Suprapubic skin (tissue), 4 donors: ENCODE data around the gene C1QC. TPM values are rescaled to one million over a fixed set of nuclear protein-coding genes. Genes with fewer than 3 reads are reported as not detected.

Experiments
- DNase-seq, 2 donors: peaks; one replicate each; pipeline ENCODE4 v3.0.0-alpha.2; 2019; ENCODE audit warnings: low spot score in 2 of 2
- H3K27ac ChIP-seq: fragments of 200-600 bp; sonication (generic); one replicate; pipeline ENCODE4 v1.5.1; 2019
- H3K27me3 ChIP-seq: fragments of 200-600 bp; sonication (generic); one replicate; pipeline ENCODE4 v1.5.1; 2019
- H3K36me3 ChIP-seq: fragments of 200-600 bp; sonication (generic); one replicate; pipeline ENCODE4 v1.5.1; 2019
- H3K4me1 ChIP-seq: fragments of 200-600 bp; sonication (generic); one replicate; pipeline ENCODE4 v1.5.1; 2019
- H3K4me3 ChIP-seq: fragments of 200-600 bp; sonication (generic); one replicate; pipeline ENCODE4 v1.5.1; 2019; ENCODE audit warnings: mild to moderate bottlenecking
- H3K9me3 ChIP-seq: fragments of 200-600 bp; sonication (generic); one replicate; pipeline ENCODE4 v1.5.1; 2019
- CTCF ChIP-seq, 2 donors: fragments of 200-600 bp in 1 of 2; fragments of 450-650 bp in 1 of 2; sonication (generic) in 1 of 2; IDR thresholded peaks; one replicate each; pipeline ENCODE4 v1.5.1; 2016 to 2019; ENCODE audit warnings: antibody characterized with exemption in 2 of 2, mild to moderate bottlenecking in 1 of 2, moderate library complexity in 1 of 2
- EP300 ChIP-seq: sonication (generic); formaldehyde crosslinking; IDR thresholded peaks from one replicate; pipeline ENCODE4 v1.6.1; 2017; ENCODE audit warnings: antibody characterized with exemption
- POLR2A ChIP-seq, 2 donors: fragments of 450-650 bp; IDR thresholded peaks; one replicate each; pipeline ENCODE4 v1.6.1; 2017; ENCODE audit warnings: antibody characterized with exemption in 2 of 2, mild to moderate bottlenecking in 2 of 2, moderate library complexity in 2 of 2
- POLR2AphosphoS5 ChIP-seq, 3 donors: sonication (generic); formaldehyde crosslinking; IDR thresholded peaks; one replicate each; pipeline ENCODE4 v1.6.1; 2017; ENCODE audit warnings: antibody characterized with exemption in 3 of 3
- WGBS: methylation state at CpG from one replicate; pipeline ENCODE4 v1.1.5; 2018; 5-methylcytosine and 5-hydroxymethylcytosine counted together
- total RNA-seq, 4 donors: library from RNA; depleted of rRNA; stranded (reverse); fragments of >200 nt; gene quantifications; one replicate each; pipeline ENCODE4 v1.1.0, GENCODE V29; 2016

Gene C1QC
- total RNA-seq, 4 donors from 2014 or later, result 6.5 to 31.9 (median 20.4) TPM

GRCh38 chr1:22645931-22646330 is 2.5 kb downstream of the C1QC start:
- WGBS, result 66% methylated on average over 7 of the region's 7 CpGs
- Histone ChIP-seq H3K27ac (no peak overlapping the region), H3K4me1 (peaks cover 5% of the 10 kb centered on the region), H3K4me3 (no peak overlapping the region), H3K9me3 (no peaks in the 10 kb centered on the region), H3K36me3 (no peaks in the 10 kb centered on the region), H3K27me3 (peaks cover 20% of the 10 kb centered on the region)
- no peak for DNase-seq
- TF ChIP-seq POLR2AphosphoS5 (IDR thresholded peaks at IDR 0.05), result no peak
- no peak for TF ChIP-seq POLR2A (IDR thresholded peaks at IDR 0.05)
- no peak for TF ChIP-seq CTCF (IDR thresholded peaks at IDR 0.05)
- no peak for TF ChIP-seq EP300

GRCh38 chr1:22646384-22646783 is 3.0 kb downstream of the C1QC start:
- DNase-seq, result no peak
- Histone ChIP-seq H3K27me3 (peaks cover 17% of the 10 kb centered on the region), H3K4me3 (no peak overlapping the region), H3K36me3 (no peaks in the 10 kb centered on the region), H3K27ac (no peak overlapping the region), H3K4me1 (peaks cover 5% of the 10 kb centered on the region), H3K9me3 (no peaks in the 10 kb centered on the region)
- no peak for TF ChIP-seq POLR2A (IDR thresholded peaks at IDR 0.05)
- TF ChIP-seq EP300, result no peak
- no peak for TF ChIP-seq POLR2AphosphoS5 (IDR thresholded peaks at IDR 0.05)
- no peak for TF ChIP-seq CTCF (IDR thresholded peaks at IDR 0.05)
- WGBS, result 0% methylated on average over 1 of the region's 1 CpG

DNA sequence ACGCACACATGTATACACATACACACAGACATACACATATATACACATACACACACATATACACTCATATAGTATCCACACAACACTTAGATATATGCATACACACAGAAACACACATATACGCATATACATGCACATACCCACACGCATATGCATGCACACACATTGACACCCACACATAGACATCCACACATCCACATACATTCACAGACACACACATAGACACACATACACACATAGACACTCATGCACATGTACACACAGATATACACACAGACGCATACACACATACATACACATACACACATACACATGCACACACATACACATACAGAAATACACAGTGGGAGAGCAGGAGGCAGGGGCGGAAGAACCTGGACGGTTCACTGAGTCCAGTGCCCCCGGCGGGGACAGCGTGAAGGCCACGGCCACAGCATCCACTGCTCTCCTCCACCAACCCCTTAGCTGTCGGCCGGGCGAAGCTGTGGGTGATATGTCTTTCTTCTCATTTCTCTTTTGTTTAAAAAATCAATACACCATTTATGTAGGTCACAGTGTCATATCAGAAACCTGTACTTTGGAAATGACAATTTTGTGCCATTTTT is 6.8 kb downstream of the C1QC start:
- no peak for DNase-seq
- Histone ChIP-seq H3K36me3 (no peaks in the 10 kb centered on the region), H3K4me1 (no peaks in the 10 kb centered on the region), H3K9me3 (no peaks in the 10 kb centered on the region), H3K4me3 (no peak overlapping the region), H3K27ac (no peak overlapping the region), H3K27me3 (peaks cover 20% of the 10 kb centered on the region)
- WGBS, result 91% methylated on average over 13 of the region's 13 CpGs
- TF ChIP-seq POLR2A (IDR thresholded peaks at IDR 0.05) (no peak), EP300 (no peak), CTCF (IDR thresholded peaks at IDR 0.05) (no peak), POLR2AphosphoS5 (IDR thresholded peaks at IDR 0.05) (no peak)

- no peak overlapping the region for H3K27ac ChIP-seq
- H3K9me3 ChIP-seq, result no peaks in the 10 kb centered on the region
- H3K27me3 ChIP-seq, result peaks cover 33% of the 10 kb centered on the region
- no peak overlapping the region for H3K4me3 ChIP-seq
- no peaks in the 10 kb centered on the region for H3K4me1 ChIP-seq
- no peaks in the 10 kb centered on the region for H3K36me3 ChIP-seq
- TF ChIP-seq CTCF (IDR thresholded peaks at IDR 0.05), result no peak
- TF ChIP-seq POLR2A (IDR thresholded peaks at IDR 0.05), result no peak
- no peak for TF ChIP-seq EP300
- no peak for TF ChIP-seq POLR2AphosphoS5 (IDR thresholded peaks at IDR 0.05)
- DNase-seq, result no peak
- 76% methylated on average over 14 of the region's 15 CpGs for WGBS
Observed at GRCh38 chr1:22651941-22652856, 8.8 kb downstream of the C1QC start.

GRCh38 chr1:22652881-22653316 is 9.5 kb downstream of the C1QC start, which contains the start of gene C1QB:
C1QB (plus strand) TSS chr1:22653236; CDS start chr1:22659463, 6,227 bp downstream.
- Histone ChIP-seq H3K36me3 (no peaks in the 10 kb centered on the region), H3K27me3 (peaks cover 40% of the 10 kb centered on the region), H3K4me1 (no peaks in the 10 kb centered on the region), H3K9me3 (no peaks in the 10 kb centered on the region), H3K27ac (peak within 1 kb of the TSS; percentile 13), H3K4me3 (peak within 1 kb of the TSS; percentile 32)
- no peak for DNase-seq
- 68% methylated on average over 13 of the region's 13 CpGs for WGBS
- peak in 1 of 2 donors; percentile 24 for TF ChIP-seq POLR2A (IDR thresholded peaks at IDR 0.05)
- TF ChIP-seq CTCF (IDR thresholded peaks at IDR 0.05), result no peak
